K562 (cell line): ENCODE measurements around the gene PBRM1. TPM values are rescaled to one million over a fixed set of nuclear protein-coding genes. Genes with fewer than 3 reads are reported as not detected.

Experiments
- FOXA1 ChIP-seq: fragments of 450-650 bp; IDR thresholded peaks from 2 replicates; pipeline ENCODE4 v1.6.1; 2016; ENCODE audit warnings: mild to moderate bottlenecking, borderline replicate concordance
- ZNF121 ChIP-seq: sonication (generic); formaldehyde crosslinking; conservative IDR thresholded peaks from 2 replicates; pipeline ENCODE4 v1.8.0; 2022; ENCODE audit warnings: missing genetic modification reagents
- polyA plus RNA-seq, 8 experiments: library from polyadenylated mRNA; depleted of rRNA in 4 of 8; stranded (reverse) in 5 of 8; unstranded in 3 of 8; fragments of >200 nt; fragmentation: Nextera tagmentation in 2 of 8; fragmentation: Illumina TruSeq in 1 of 8; extraction: Ambion mirVana in 2 of 8; extraction: Trizol in 1 of 8; gene quantifications; 2 replicates each; pipeline versions ENCODE4 v1.2.1 to v1.2.3, GENCODE V29; 2011 to 2014; ENCODE audit warnings: inconsistent platforms in 1 of 8, missing spikeins in 1 of 8
- total RNA-seq, 7 experiments: library from RNA; depleted of rRNA in 6 of 7; stranded (reverse); fragments of >200 nt in 6 of 7; fragmentation: Illumina TruSeq in 2 of 7; extraction: Trizol in 2 of 7; gene quantifications; 2 replicates each; pipeline versions ENCODE4 v1.2.1 to v1.2.3, GENCODE V29; 2011 to 2021; ENCODE audit warnings: low replicate concordance in 1 of 7
- TF ChIP-seq, protein P1 (sequence below), 3 experiments: fragments of 200-800 bp in 1 of 3; fragments of 250-450 bp in 1 of 3; fragments of 450-650 bp in 1 of 3; sonication (Bioruptor Pico) in 1 of 3; sonication (Bioruptor generic) in 1 of 3; formaldehyde crosslinking in 1 of 3; IDR thresholded peaks; 2 replicates each; pipeline versions ENCODE4 v1.6.1 to v1.8.0; 2016 to 2022; ENCODE audit warnings: mild to moderate bottlenecking in 2 of 3, missing genetic modification characterization in 2 of 3, missing compliant biosample characterization in 1 of 3, moderate library complexity in 1 of 3
- TF ChIP-seq, protein P2 (sequence below): fragments of 250-450 bp; sonication (Bioruptor Pico); IDR thresholded peaks from 2 replicates; pipeline ENCODE4 v1.8.0; 2021; ENCODE audit warnings: borderline replicate concordance, mild to moderate bottlenecking, moderate library complexity; ENCODE audit not compliant: poor library complexity, severe bottlenecking
- TF ChIP-seq, protein P3 (sequence below): sonication (generic); formaldehyde crosslinking; IDR thresholded peaks from 2 replicates; pipeline ENCODE4 v1.8.1; 2023; ENCODE audit warnings: mild to moderate bottlenecking, missing genetic modification reagents
- TF ChIP-seq, protein P4 (sequence below), 2 experiments: fragments of 450-650 bp in 1 of 2; sonication (generic) in 1 of 2; formaldehyde crosslinking in 1 of 2; IDR thresholded peaks; 2 replicates each; pipeline versions ENCODE4 v1.7.1 to v1.9.0; 2016 to 2022; ENCODE audit warnings: inconsistent platforms in 1 of 2, mild to moderate bottlenecking in 1 of 2, missing genetic modification reagents in 1 of 2
- TF ChIP-seq, protein P5 (sequence below): fragments of 450-650 bp; IDR thresholded peaks from 2 replicates; pipeline ENCODE4 v1.6.1; 2018; ENCODE audit not compliant: partially characterized antibody

PBRM1 gene
- total and polyA plus RNA-seq, 9 of the 15 experiments (the other 6 are each of a cell fraction or from before 2014, with no cell fraction given) = 3.9 to 31.8 (median 19.0) TPM

DNA sequence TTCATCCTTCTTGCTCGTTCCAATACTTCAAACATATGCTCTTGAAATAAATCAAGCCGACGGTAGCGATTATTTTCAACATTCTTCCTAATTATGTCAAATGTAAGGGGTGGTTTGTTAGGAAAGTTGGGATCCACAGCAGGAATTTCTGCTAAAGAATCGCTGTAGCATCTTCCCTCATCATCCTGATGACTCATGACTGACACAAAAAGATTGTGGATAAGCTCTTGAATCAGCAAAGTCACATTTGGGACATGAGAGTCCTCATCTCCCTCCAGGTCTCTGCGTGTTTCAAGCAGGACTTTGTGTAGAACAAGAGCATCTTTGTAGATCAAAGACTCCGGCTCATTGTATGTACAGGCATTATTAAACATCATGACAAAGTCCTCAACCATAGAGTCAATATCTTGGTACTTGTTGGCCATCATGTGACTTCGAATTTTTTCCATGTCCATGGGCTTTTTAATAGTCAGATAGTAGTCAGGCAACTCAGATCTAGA lies 76.3 kb downstream of the PBRM1 start (continued):
- TF ChIP-seq, protein P1, sequence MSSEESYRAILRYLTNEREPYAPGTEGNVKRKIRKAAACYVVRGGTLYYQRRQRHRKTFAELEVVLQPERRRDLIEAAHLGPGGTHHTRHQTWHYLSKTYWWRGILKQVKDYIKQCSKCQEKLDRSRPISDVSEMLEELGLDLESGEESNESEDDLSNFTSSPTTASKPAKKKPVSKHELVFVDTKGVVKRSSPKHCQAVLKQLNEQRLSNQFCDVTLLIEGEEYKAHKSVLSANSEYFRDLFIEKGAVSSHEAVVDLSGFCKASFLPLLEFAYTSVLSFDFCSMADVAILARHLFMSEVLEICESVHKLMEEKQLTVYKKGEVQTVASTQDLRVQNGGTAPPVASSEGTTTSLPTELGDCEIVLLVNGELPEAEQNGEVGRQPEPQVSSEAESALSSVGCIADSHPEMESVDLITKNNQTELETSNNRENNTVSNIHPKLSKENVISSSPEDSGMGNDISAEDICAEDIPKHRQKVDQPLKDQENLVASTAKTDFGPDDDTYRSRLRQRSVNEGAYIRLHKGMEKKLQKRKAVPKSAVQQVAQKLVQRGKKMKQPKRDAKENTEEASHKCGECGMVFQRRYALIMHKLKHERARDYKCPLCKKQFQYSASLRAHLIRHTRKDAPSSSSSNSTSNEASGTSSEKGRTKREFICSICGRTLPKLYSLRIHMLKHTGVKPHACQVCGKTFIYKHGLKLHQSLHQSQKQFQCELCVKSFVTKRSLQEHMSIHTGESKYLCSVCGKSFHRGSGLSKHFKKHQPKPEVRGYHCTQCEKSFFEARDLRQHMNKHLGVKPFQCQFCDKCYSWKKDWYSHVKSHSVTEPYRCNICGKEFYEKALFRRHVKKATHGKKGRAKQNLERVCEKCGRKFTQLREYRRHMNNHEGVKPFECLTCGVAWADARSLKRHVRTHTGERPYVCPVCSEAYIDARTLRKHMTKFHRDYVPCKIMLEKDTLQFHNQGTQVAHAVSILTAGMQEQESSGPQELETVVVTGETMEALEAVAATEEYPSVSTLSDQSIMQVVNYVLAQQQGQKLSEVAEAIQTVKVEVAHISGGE (CRISPR knock-in tag; IDR thresholded peaks at IDR 0.05) = no peak
- TF ChIP-seq, protein P2, sequence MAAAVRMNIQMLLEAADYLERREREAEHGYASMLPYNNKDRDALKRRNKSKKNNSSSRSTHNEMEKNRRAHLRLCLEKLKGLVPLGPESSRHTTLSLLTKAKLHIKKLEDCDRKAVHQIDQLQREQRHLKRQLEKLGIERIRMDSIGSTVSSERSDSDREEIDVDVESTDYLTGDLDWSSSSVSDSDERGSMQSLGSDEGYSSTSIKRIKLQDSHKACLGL (CRISPR knock-in tag) = no peak
- TF ChIP-seq, protein P3, sequence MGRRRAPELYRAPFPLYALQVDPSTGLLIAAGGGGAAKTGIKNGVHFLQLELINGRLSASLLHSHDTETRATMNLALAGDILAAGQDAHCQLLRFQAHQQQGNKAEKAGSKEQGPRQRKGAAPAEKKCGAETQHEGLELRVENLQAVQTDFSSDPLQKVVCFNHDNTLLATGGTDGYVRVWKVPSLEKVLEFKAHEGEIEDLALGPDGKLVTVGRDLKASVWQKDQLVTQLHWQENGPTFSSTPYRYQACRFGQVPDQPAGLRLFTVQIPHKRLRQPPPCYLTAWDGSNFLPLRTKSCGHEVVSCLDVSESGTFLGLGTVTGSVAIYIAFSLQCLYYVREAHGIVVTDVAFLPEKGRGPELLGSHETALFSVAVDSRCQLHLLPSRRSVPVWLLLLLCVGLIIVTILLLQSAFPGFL = no peak
- TF ChIP-seq ZNF121 (CRISPR knock-in tag) = no peak
- TF ChIP-seq, protein P4, sequence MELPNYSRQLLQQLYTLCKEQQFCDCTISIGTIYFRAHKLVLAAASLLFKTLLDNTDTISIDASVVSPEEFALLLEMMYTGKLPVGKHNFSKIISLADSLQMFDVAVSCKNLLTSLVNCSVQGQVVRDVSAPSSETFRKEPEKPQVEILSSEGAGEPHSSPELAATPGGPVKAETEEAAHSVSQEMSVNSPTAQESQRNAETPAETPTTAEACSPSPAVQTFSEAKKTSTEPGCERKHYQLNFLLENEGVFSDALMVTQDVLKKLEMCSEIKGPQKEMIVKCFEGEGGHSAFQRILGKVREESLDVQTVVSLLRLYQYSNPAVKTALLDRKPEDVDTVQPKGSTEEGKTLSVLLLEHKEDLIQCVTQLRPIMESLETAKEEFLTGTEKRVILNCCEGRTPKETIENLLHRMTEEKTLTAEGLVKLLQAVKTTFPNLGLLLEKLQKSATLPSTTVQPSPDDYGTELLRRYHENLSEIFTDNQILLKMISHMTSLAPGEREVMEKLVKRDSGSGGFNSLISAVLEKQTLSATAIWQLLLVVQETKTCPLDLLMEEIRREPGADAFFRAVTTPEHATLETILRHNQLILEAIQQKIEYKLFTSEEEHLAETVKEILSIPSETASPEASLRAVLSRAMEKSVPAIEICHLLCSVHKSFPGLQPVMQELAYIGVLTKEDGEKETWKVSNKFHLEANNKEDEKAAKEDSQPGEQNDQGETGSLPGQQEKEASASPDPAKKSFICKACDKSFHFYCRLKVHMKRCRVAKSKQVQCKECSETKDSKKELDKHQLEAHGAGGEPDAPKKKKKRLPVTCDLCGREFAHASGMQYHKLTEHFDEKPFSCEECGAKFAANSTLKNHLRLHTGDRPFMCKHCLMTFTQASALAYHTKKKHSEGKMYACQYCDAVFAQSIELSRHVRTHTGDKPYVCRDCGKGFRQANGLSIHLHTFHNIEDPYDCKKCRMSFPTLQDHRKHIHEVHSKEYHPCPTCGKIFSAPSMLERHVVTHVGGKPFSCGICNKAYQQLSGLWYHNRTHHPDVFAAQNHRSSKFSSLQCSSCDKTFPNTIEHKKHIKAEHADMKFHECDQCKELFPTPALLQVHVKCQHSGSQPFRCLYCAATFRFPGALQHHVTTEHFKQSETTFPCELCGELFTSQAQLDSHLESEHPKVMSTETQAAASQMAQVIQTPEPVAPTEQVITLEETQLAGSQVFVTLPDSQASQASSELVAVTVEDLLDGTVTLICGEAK (IDR thresholded peaks at IDR 0.05) = no peak
- TF ChIP-seq, protein P4 (CRISPR knock-in tag; IDR thresholded peaks at IDR 0.05) = no peak
- TF ChIP-seq, protein P5, sequence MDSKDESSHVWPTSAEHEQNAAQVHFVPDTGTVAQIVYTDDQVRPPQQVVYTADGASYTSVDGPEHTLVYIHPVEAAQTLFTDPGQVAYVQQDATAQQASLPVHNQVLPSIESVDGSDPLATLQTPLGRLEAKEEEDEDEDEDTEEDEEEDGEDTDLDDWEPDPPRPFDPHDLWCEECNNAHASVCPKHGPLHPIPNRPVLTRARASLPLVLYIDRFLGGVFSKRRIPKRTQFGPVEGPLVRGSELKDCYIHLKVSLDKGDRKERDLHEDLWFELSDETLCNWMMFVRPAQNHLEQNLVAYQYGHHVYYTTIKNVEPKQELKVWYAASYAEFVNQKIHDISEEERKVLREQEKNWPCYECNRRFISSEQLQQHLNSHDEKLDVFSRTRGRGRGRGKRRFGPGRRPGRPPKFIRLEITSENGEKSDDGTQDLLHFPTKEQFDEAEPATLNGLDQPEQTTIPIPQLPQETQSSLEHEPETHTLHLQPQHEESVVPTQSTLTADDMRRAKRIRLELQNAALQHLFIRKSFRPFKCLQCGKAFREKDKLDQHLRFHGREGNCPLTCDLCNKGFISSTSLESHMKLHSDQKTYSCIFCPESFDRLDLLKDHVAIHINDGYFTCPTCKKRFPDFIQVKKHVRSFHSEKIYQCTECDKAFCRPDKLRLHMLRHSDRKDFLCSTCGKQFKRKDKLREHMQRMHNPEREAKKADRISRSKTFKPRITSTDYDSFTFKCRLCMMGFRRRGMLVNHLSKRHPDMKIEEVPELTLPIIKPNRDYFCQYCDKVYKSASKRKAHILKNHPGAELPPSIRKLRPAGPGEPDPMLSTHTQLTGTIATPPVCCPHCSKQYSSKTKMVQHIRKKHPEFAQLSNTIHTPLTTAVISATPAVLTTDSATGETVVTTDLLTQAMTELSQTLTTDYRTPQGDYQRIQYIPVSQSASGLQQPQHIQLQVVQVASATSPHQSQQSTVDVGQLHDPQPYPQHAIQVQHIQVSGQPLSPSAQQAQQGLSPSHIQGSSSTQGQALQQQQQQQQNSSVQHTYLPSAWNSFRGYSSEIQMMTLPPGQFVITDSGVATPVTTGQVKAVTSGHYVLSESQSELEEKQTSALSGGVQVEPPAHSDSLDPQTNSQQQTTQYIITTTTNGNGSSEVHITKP = no peak
- no peak for TF ChIP-seq FOXA1
